Umbilical cord (tissue), 2 donors: ENCODE results near the gene FMO1. TPM values are rescaled to one million over a fixed set of nuclear protein-coding genes. Genes with fewer than 3 reads are reported as not detected.
"Not testable (repeated sequence)": the region's sequence is repeated elsewhere in the genome, so short reads cannot be mapped to it uniquely, and the experiment has no call there.

Experiments
- DNase-seq: peaks from one replicate; pipeline ENCODE4 v3.0.0-alpha.2; 2015; ENCODE audit warnings: low spot score
- total RNA-seq: library from RNA; depleted of rRNA; stranded (reverse); fragments of >200 nt; gene quantifications from one replicate; pipeline ENCODE4 v1.2.3, GENCODE V29; 2014; ENCODE audit warnings: low replicate concordance; ENCODE audit not compliant: insufficient read depth

FMO1 gene
- total RNA-seq, 1 donor from 2014 or later = 0.24 TPM

DNA sequence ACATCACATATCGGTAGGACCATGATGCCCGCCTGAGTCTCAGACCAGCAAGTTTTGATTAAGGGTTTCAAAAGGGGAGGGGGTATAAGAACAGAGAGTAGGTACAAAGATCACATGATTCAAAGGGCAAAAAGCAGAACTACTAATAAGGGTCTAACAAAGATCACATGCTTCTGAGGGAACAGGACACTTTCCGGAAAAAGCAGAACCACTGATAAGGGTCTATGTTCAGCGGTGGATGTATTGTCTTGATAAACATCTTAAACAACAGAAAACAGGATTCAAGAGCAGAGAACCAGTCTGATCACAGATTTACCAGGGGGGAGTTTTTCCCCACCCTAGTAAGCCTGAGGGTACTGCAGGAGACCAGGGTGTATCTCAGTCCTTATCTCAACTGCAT is 12.1 kb upstream of the FMO1 start:
- not testable (repeated sequence) for DNase-seq

- DNase-seq = no peak
These were observed 4.4 kb upstream of the FMO1 start for GRCh38 chr1:171243878-171244277.

GRCh38 chr1:171245458-171246064 is 2.7 kb upstream of the FMO1 start:
- DNase-seq = peak; percentile 60

DNA sequence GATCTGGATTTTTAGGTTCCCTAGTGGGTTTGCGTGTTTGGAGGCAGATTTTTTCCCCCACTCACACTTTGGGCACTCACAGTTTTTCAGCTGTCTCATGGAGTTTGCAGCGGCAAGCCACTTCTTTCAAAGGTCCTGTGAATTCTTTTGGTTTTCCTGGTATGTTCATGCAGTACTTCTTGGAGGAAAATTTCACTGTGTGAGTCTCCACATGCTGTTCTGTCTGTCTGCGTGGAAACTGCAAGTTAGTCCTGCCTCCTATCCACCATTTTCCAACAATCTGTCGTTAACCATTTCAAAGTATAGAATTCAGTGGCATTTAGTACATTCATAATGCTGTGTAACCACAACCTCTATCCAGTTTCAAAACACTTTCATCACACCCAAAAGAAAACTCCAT is 793 bp upstream of the FMO1 start:
- DNase-seq = no peak

GRCh38 chr1:171248841-171249240 is 547 bp downstream of the FMO1 start:
- no peak for DNase-seq

DNA sequence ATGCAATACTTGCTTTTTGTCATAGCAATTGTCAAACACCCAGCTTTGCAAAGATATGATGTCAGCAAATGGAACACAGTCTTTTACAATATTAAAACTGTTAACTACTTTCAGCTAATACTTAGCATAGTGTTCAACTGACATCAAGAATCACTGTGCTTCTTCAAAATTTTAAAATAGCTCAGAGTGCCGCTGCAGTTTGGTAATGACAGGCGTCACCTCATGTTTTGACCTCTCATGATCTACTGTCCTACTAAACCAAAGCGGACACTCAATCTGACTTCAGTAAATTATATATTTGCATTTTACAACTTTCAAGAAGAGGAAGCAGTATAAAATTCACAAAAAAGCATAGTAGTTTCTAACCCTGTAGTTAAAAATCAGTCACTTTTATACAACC is 2.0 kb downstream of the FMO1 start:
- no peak for DNase-seq

- DNase-seq = peak; percentile 24
These were observed 3.0 kb downstream of the FMO1 start for GRCh38 chr1:171251042-171251951.

DNA sequence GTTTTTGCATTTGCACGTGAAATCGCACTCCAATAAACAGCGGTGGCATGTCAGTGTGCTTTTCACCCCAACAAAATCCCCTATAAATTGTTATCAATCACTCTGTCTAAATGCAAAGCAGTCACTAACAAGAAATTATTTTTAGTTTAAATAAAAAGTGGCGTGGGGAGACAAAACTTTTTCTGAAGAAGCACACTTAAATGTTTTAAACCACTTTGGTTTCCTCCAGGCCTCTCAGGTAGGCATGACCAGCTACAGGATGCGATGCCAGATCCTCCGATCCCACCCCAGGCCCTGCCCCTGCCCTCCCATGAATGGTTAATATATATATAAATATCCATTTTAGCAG is 3.6 kb downstream of the FMO1 start:
- no peak for DNase-seq

- no peak for DNase-seq
These were observed 4.2 kb downstream of the FMO1 start for GRCh38 chr1:171252482-171252881.

GRCh38 chr1:171254859-171255258 is 6.6 kb downstream of the FMO1 start:
- no peak for DNase-seq

DNA sequence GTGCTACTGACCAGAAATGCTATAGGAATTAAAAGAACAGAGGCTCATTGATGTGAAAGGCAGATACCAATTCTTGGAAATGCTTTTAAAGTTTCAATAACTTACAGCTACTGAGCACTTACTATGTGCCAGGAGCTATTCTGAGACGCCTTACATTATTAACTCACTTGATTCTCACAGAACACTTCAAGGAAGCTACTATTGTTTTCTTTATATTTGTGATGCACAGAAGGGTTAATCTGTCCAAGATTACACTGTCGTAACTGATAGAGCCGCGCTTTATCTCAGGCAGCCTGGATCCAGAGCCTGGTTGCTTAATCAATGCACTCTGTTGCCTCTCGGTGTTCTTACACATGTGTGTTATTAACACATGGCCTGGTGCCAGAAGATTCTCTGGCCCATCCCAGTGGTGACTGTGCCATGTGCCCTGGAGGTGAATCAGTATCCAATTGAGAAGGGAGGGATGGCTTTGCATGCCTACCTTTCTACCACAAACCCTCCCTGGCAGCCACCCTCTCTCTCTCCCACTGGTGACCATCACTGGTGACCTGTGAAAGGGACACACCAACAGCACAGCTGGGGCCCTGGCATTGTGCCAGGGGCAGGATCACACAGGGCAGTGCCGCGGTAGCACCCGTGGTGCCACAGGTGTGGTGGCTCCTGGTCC is 8.8 kb downstream of the FMO1 start:
- DNase-seq = peak; percentile 54

DNA sequence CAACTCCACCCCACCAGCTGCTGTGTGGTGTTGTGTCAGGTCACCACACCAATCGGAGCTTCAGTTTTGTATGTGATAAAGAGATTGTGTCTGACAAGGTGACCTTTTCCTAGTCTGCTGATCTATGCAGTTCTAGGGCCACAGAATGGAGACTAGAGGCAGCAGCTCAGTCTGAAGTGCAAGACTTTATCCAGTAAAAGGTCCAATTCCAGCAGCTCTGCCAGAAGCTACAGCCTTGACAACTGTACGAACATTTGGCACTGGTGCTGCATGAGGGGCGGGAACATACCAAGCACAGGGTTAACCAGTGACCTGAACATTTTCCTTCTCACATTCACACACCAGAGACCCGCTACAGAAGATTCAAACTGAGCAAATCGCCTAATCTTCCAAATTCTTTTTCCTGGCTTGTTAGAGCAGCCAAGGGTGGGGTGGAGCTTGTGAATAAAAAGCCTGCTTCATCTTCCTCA is 9.3 kb downstream of the FMO1 start:
- peak; percentile 71 for DNase-seq

DNA sequence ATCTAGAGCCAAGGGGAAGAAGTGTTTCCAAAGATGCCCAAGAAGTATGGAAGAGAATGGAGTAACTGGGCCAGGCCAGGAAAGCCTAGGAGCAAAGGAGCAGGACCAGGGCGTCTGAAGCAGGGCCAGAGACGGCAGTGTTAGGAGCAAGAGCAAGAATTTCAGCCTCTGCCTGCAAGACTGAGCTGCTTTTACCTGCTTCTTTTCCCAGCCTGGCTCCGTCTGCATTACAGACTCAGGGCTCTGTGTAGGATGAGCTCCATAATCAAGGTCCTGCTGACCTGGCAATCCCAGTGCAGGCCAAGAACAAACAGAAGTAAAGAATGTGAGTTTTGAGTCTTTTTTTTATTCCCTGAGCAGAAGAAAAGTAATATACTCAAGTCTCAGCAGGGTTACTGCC is 10.1 kb downstream of the FMO1 start:
- no peak for DNase-seq

- peak; percentile 57 for DNase-seq
These were observed 10.6 kb downstream of the FMO1 start for GRCh38 chr1:171258943-171259342.

- DNase-seq = no peak
These were observed 13.0 kb downstream of the FMO1 start for GRCh38 chr1:171261336-171261735.

DNA sequence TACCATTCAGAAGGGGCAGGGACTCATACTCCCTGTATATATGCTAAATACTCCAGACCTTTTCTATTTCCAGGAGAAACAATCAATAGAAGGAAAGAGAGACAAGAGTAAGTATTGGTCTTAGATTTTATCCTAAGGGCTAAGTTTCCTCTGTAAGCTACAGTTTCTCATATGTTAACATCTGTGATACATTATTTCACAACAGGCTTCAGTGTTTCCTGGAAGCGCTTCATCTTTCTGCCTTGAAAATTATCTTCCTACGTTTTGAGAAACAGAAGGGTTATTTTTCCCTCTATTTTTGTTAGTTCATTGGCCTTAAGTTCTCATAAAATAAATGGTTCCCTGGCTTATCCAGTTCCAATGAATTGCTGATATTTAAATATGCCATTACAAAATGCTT is 15.6 kb downstream of the FMO1 start:
- peak; percentile 75 for DNase-seq

- no peak for DNase-seq
These were observed 17.4 kb downstream of the FMO1 start for GRCh38 chr1:171265686-171266085.

- no peak for DNase-seq
These were observed 18.6 kb downstream of the FMO1 start for GRCh38 chr1:171266930-171267329.

GRCh38 chr1:171267391-171267790 is 19.1 kb downstream of the FMO1 start:
- peak; percentile 59 for DNase-seq

- DNase-seq = no peak
These were observed 22.5 kb downstream of the FMO1 start for GRCh38 chr1:171270806-171271205.

DNA sequence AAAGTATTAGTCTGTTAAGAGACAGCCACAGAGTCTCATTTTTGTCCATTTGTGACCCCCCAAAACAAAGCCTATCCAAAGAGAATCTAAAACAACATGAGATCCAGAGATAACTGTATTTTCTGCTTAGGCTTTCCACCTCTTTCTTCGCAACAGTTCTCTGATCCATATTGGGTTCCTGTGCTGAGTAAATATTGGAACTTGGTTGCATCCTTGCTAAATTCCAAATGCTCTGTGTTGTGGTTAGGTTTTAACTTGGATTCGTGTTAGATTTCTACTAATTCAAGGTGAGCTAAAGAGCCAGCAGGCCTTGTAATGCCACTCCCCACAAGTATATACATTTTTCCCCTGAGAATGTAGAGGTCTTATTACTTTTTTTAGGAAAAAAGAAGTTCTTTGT is 29.2 kb downstream of the FMO1 start:
- no peak for DNase-seq

DNA sequence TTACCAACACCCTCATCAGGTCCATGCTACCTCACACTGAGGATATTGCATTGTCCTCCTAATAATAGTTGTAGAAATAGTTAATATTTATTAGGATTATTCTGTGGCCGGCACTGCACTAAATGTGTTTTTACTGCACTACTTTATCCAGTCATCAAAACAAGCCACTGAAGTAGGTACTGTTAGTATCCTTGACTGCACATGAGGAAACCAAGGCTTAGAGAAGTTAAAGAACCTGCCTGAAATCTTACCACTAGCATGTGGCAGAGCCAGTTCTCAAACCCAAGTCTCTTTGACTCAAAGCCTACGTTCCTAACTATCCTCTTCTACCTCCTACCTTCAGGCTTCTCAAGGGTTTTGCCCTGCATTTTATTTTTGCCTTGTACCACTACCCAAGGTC is 30.9 kb downstream of the FMO1 start:
- DNase-seq = no peak

- DNase-seq = no peak
These were observed 31.4 kb downstream of the FMO1 start for GRCh38 chr1:171279678-171280077.
